Endothelial cell of umbilical vein (primary cell): Measurements from ENCODE around the gene DDIT4. TPM values are rescaled to one million over a fixed set of nuclear protein-coding genes. Genes with fewer than 3 reads are reported as not detected.
A peak's percentile ranks its signal among the peaks of the same experiment; 100 is the strongest.

Source experiments
- BruUV-seq: library from RNA; stranded (reverse); fragments of 400-500 nt; replicated peaks from 2 replicates; lab custom pipeline; 2021; lab: Mats Ljungman, UMichigan
- CTCF ChIA-PET: fragments of 300-600, 350-600 bp; sonication (Branson Sonifier 250); formaldehyde crosslinking; loops from one replicate; lab custom pipeline; 2021; ENCODE audit warnings: antibody characterized with exemption, inconsistent platforms; lab: Charles Lee
- POLR2A ChIA-PET: fragments of 300-600, 350-600 bp; sonication (Branson Sonifier 250); formaldehyde crosslinking; loops from one replicate; lab custom pipeline; 2021; ENCODE audit warnings: antibody characterized with exemption, inconsistent platforms; lab: Charles Lee
- DNase-seq: peaks from one replicate; pipeline ENCODE4 v3.0.0-alpha.2; 2011; ENCODE audit warnings: low read depth, low spot score
- FAIRE-seq: peaks from 2 replicates; lab custom pipeline; 2011; peaks lifted over from hg19 to GRCh38; lab: Jason Lieb, UNC
- H2AFZ ChIP-seq: 2 replicates; pipeline ENCODE4 v1.6.0; 2012; ENCODE audit warnings: low read depth, low read length, control low read depth, inconsistent platforms
- H3K27ac ChIP-seq: 2 replicates; pipeline ENCODE4 v1.5.1; 2011; ENCODE audit warnings: low read depth, mild to moderate bottlenecking, control low read depth, low read length, moderate library complexity; ENCODE audit not compliant: insufficient read depth
- H3K27me3 ChIP-seq, 2 experiments: 2 replicates each; pipeline versions ENCODE4 v1.6.0 to v1.6.1; 2011; ENCODE audit warnings: low read length in 2 of 2, mixed read lengths in 1 of 2; ENCODE audit not compliant: control insufficient read depth in 2 of 2, insufficient read depth in 2 of 2
- H3K36me3 ChIP-seq, 2 experiments: 2 replicates in 1 of 2; 3 replicates in 1 of 2; pipeline ENCODE4 v1.5.1; 2011; ENCODE audit warnings: low read length in 2 of 2, mild to moderate bottlenecking in 1 of 2, moderate library complexity in 1 of 2; ENCODE audit not compliant: control insufficient read depth in 2 of 2, insufficient read depth in 2 of 2; ENCODE audit errors: extremely low read depth in 1 of 2
- H3K4me1 ChIP-seq: 3 replicates; pipeline ENCODE4 v1.5.1; 2011; ENCODE audit warnings: mild to moderate bottlenecking, low read length; ENCODE audit not compliant: control insufficient read depth, insufficient read depth; ENCODE audit errors: extremely low read depth
- H3K4me2 ChIP-seq: 2 replicates; pipeline ENCODE4 v1.6.1; 2011; ENCODE audit warnings: low read length, control low read depth, mixed read lengths; ENCODE audit not compliant: insufficient read depth
- H3K4me3 ChIP-seq, 3 experiments: fragments of 200-600 bp in 1 of 3; sonication (generic), shearing (Covaris generic) in 1 of 3; replicated peaks in 1 of 3; 2 replicates each; pipeline ENCODE4 v1.5.1; 2011 to 2016; ENCODE audit warnings: control low read depth in 3 of 3, low read length in 3 of 3, mild to moderate bottlenecking in 2 of 3, inconsistent platforms in 1 of 3, low read depth in 1 of 3, moderate library complexity in 1 of 3; ENCODE audit not compliant: insufficient read depth in 1 of 3
- H3K79me2 ChIP-seq: 2 replicates; pipeline ENCODE4 v1.6.0; 2012; ENCODE audit warnings: low read length, inconsistent platforms; ENCODE audit not compliant: control insufficient read depth, insufficient read depth
- H3K9ac ChIP-seq: replicated peaks from 2 replicates; pipeline ENCODE3; 2011; ENCODE audit warnings: low read length, control low read depth; ENCODE audit not compliant: insufficient read depth; ENCODE audit errors: extremely low read depth
- H3K9me1 ChIP-seq: replicated peaks from 3 replicates; pipeline ENCODE4 v1.6.0; 2011; ENCODE audit warnings: mild to moderate bottlenecking, low read length; ENCODE audit not compliant: control insufficient read depth, insufficient read depth; ENCODE audit errors: extremely low read depth
- H3K9me3 ChIP-seq: replicated peaks from 2 replicates; pipeline ENCODE4 v1.5.1; 2012; ENCODE audit warnings: low read length, inconsistent platforms; ENCODE audit not compliant: control insufficient read depth, insufficient read depth
- H4K20me1 ChIP-seq: replicated peaks from 2 replicates; pipeline ENCODE3; 2011; ENCODE audit warnings: mild to moderate bottlenecking, low read length; ENCODE audit not compliant: control insufficient read depth, insufficient read depth; ENCODE audit errors: extremely low read depth
- CTCF ChIP-seq, 2 donors: IDR thresholded peaks; 1 replicate in 1 of 2; 2 replicates in 1 of 2; pipeline ENCODE4 v1.5.1; 2011; ENCODE audit warnings: low read length in 2 of 2, mild to moderate bottlenecking in 2 of 2, moderate library complexity in 2 of 2, control low read depth in 1 of 2, inconsistent platforms in 1 of 2, low read depth in 1 of 2; ENCODE audit not compliant: insufficient read depth in 1 of 2; ENCODE audit errors: extremely low read depth in 1 of 2
- EZH2 ChIP-seq: IDR thresholded peaks from 2 replicates; pipeline ENCODE4 v1.6.1; 2012; ENCODE audit warnings: borderline replicate concordance, low read depth, mild to moderate bottlenecking, moderate library complexity, low read length, inconsistent platforms; ENCODE audit not compliant: severe bottlenecking
- FOS ChIP-seq: IDR thresholded peaks from 2 replicates; pipeline ENCODE4 v1.6.1; 2011; ENCODE audit warnings: mild to moderate bottlenecking, low read length, moderate library complexity, borderline replicate concordance; ENCODE audit not compliant: insufficient read depth
- GATA2 ChIP-seq: IDR thresholded peaks from 2 replicates; pipeline ENCODE4 v1.7.0; 2011; ENCODE audit warnings: low read depth, mild to moderate bottlenecking, moderate library complexity, mixed read lengths, low read length; ENCODE audit not compliant: insufficient read length, insufficient read depth
- JUN ChIP-seq: IDR thresholded peaks from 2 replicates; pipeline ENCODE4 v1.6.1; 2011; ENCODE audit warnings: borderline replicate concordance, low read depth; ENCODE audit not compliant: insufficient read length, insufficient read depth
- MAX ChIP-seq: IDR thresholded peaks from 2 replicates; pipeline ENCODE4 v1.6.1; 2011; ENCODE audit not compliant: insufficient read depth, insufficient read length
- MYC ChIP-seq: IDR thresholded peaks from one replicate; pipeline ENCODE4 v1.6.1; 2011; ENCODE audit warnings: mild to moderate bottlenecking, low read depth, low read length
- POLR2A ChIP-seq: IDR thresholded peaks from 2 replicates; pipeline ENCODE4 v1.6.1; 2012; ENCODE audit warnings: low read depth, mild to moderate bottlenecking, control low read depth, low read length
- POLR2AphosphoS5 ChIP-seq: IDR thresholded peaks from 2 replicates; pipeline ENCODE4 v1.6.1; 2012; ENCODE audit warnings: low read depth, mild to moderate bottlenecking, control low read depth, low read length, moderate library complexity; ENCODE audit not compliant: insufficient read depth
- dilution Hi-C: fragments of 300-500 bp; cut with MboI; formaldehyde crosslinking; loops from one replicate; pipeline ENCODE4 v1.15.0; 2019; ENCODE audit warnings: low sequenced_read_pairs; ENCODE audit not compliant: extremely low pct_ligation_motif_present
- intact Hi-C: fragments of 100-400 bp; cut with micrococcal nuclease; formaldehyde crosslinking; loops from one replicate; pipeline ENCODE4 v1.10.0; 2022
- polyA plus RNA-seq, 4 experiments: library from polyadenylated mRNA; depleted of rRNA in 3 of 4; stranded (reverse) in 3 of 4; unstranded in 1 of 4; fragments of >200 nt; gene quantifications; 2 replicates each; pipeline versions ENCODE4 v1.2.1 to v1.2.3, GENCODE V29; 2011 to 2012; ENCODE audit warnings: missing spikeins in 1 of 4
- total RNA-seq: library from RNA; stranded (reverse); gene quantifications from 2 replicates; pipeline ENCODE4 v1.2.3, GENCODE V29; 2021

Gene DDIT4
- total and polyA plus RNA-seq, 2 donors (not counting 3 experiments of a cell fraction or from before 2014, with no cell fraction given): 60.4 to 65.3 TPM

GRCh38 chr10:72259491-72260238, 14.1 kb upstream of the DDIT4 start:
- no peaks in the 10 kb centered on the region for H4K20me1 ChIP-seq
- FAIRE-seq (no peak), DNase-seq (no peak)
- ChIA-PET POLR2A (interaction anchor here (2.7 kb wide), 1 partner anchor 14 kb away, joined by 23 read pairs; the partner anchor contains the start of gene DDIT4), CTCF (interaction anchor here (1.3 to 2.4 kb wide), 6 partner anchors 12 to 211 kb away, joined by 5 to 12 read pairs (median 7); partner anchors contain the start of gene DDIT4)
- intact Hi-C loops: loop anchor here (1.0 kb wide), 1 partner anchor 14 kb away; the partner anchor contains the start of gene DDIT4
- no peaks in the 10 kb centered on the region for H3K27me3 ChIP-seq
- H3K36me3 ChIP-seq: no peaks in the 10 kb centered on the region
- H3K4me2 ChIP-seq: no peak overlapping the region
- no peaks in the 10 kb centered on the region for H3K79me2 ChIP-seq
- no peak for TF ChIP-seq MAX
- no peak for TF ChIP-seq FOS
- no peak for TF ChIP-seq POLR2AphosphoS5
- no peak for TF ChIP-seq EZH2
- no peak for TF ChIP-seq CTCF (IDR thresholded peaks at IDR 0.05; ENCODE audit: extremely low read depth in 1 of 2, insufficient read depth in 1 of 2, low read depth in 1 of 2, low read length in 2 of 2)
- TF ChIP-seq JUN: no peak
- TF ChIP-seq MYC: no peak
- TF ChIP-seq POLR2A: no peak
- TF ChIP-seq GATA2: no peak
- no peaks in the 10 kb centered on the region for H3K9me1 ChIP-seq
- dilution Hi-C loops: no loop called here
- no peak overlapping the region for H3K9ac ChIP-seq
- no peaks in the 10 kb centered on the region for H3K9me3 ChIP-seq
- H3K4me3 ChIP-seq: no peak overlapping the region
- peaks cover 24% of the 10 kb centered on the region for H3K4me1 ChIP-seq
- no peak overlapping the region for H3K27ac ChIP-seq
- peak overlapping the region; percentile 98 for H2AFZ ChIP-seq
- no TSS peak for BruUV-seq
